AG09319 (cell line): ENCODE results near the gene MORC1.
"Not testable (repeated sequence)": the region's sequence is repeated elsewhere in the genome, so short reads cannot be mapped to it uniquely, and the experiment has no call there.

Source experiments
- DNase-seq: peaks from one replicate; pipeline ENCODE4 v3.0.0-alpha.2; 2010; ENCODE audit warnings: low read depth; ENCODE audit errors: extremely low read depth
- CTCF ChIP-seq: IDR thresholded peaks from 2 replicates; pipeline ENCODE4 v1.5.1; 2011; ENCODE audit warnings: low read depth, mild to moderate bottlenecking, inconsistent platforms, low read length, moderate library complexity

The MORC1 gene

DNA sequence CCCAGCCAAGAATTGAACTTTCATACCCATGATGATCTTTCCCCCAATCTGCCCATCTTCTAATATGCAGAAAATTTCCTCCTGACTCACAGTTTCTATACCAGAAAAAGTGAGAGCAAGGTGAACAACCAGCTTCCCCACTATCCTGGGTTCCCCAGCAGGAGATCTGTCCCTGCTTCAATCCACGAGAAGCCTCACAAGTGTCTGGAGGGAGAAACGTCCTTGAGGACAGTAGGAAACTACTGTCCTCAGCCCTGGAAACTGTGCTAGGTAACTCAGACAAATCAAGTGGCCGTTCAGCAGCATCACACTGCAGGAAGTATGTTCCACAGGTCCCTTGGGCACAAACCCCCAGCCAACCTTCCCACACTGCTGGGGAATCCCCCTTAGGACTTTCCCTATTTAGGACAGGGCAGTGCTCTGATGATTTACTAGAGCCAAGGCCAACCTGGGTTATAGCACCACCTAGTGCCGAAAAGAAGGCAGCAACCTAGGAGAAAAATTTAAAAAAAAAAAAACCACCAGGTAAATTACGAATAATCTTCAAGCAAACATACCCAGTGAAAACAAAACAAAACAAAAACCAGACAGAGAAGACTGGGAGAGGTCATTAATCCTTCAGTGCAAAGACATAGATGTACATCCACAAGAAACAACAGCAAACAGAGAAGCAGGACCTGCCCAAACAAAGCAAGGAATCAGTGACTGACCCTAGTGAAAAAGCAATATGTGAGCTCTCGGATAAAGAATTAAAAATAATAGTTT lies 36.0 kb downstream of the MORC1 start:
- DNase-seq, result no peak
- peak; percentile 68 for TF ChIP-seq CTCF

- DNase-seq, result not testable (repeated sequence)
Measured at GRCh38 chr3:109080090-109080489, 37.8 kb downstream of the MORC1 start.

GRCh38 chr3:109073116-109073515 lies 44.8 kb downstream of the MORC1 start:
- no peak for TF ChIP-seq CTCF
- no peak for DNase-seq

DNA sequence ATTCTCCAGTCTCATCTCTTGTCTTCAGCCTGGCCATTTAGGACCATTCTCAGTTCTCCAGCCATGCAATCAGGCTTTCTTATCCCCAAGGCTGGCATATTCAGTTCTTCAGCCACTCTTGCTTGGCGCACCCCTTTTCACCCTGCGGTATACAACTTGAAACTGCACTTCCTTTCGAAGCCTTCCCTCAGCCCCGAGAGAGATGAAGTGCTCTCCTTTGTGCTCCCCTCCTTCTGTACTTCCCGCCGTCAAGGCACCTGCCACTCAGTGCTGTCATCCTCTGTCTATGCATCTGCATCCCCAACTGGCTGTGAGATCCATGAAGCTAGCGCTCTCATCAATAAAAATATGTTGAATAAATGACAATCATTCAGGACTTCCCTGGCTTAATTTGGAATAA lies 45.7 kb downstream of the MORC1 start:
- TF ChIP-seq CTCF, result no peak
- no peak for DNase-seq

DNA sequence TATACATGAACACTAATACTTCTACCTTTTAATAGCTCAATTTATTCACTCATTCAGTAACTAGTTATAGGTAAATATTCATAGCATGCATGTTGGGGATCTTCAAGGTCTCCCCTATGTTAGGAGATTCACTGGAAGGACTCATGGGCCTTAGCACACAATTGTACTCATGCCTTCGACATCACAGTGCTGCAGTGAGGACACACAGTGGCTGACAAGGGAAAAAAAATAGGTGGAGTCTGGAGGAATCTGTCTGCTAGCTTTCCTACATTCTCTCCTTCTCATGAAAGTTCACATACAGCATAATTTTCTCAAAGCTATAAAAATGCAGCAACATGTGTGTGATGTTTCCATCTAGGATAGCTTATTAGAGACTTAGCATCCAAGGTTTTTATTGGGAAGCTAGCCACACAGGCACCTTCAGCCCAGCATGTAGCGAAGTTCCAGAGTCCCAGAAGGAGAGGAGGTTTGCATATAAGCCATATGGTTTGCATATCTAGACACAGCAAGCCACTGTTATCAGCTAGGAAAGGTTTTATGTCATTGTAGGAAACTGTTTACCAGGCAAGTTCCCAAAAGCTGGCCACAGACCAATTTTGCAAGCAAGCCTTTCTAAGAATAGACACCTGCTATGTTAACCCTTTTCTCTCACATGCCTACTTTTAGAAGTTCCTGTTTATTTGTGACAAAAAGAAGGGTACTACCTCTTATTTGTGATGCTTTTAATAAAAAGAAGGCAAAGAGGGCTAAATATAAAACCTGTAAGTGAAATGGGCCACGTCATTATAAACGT lies 46.4 kb downstream of the MORC1 start:
- no peak for DNase-seq
- no peak for TF ChIP-seq CTCF

DNA sequence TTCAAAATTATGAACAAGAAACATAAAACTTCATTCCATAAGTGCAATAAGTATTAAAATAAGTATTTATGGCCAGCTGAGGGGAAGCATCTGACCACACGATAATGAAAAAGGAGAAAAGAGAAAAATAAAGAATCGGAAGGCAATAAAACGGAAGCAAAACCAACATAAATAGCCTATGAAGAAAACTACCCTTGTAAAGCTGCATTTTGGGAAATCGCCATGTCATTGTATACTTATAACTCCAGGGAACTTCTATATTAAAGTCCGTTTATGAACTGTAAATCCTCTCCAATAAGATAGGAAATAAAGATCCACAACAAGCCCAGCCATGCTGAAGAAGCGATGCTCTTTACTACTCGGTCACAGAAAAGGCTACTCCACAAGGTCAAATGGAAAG lies 47.7 kb downstream of the MORC1 start:
- no peak for DNase-seq
- no peak for TF ChIP-seq CTCF

DNA sequence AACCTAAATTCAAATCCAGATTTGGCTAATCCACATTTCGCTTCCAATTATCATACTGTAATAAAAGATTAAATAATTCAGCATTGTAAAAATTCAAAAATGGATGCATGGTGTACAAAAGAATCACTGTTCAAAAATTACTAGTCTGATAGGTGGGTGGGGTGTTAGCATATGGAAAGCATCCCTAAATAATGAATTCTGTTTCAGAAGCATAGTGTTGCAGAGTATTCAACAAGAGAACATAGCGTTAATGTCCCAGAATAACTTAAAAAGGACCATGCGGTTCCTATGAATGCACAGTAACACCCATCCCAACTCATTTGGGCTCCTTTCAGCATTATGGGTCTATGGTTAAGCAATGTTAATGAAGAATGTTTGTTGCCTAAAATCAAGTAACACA lies 51.1 kb downstream of the MORC1 start:
- no peak for TF ChIP-seq CTCF
- no peak for DNase-seq

DNA sequence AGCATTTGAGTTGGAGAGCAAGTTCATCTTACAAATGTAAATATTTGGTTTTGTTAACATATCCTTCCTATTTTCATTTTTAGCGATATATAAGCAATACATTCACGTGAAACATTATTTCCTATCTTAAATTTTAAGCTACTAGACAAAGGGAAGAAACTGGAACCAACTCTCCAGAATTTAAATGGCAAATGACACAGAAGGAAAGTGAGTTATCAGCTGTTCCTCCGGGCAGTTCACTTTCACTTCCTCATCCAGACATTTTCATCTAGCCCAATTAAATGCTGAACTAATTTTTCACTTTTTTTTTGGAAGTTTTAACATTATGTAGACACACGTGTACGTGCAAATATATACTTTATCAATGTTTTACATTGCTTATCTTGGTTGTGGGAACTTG lies 58.7 kb downstream of the MORC1 start:
- no peak for TF ChIP-seq CTCF
- DNase-seq, result no peak
